SH-SY5Y (cell line): ENCODE results near the gene GGTLC1.

ENCODE experiments used
- GATA2 ChIP-seq: IDR thresholded peaks from 2 replicates; pipeline ENCODE4 v1.6.1; 2011; ENCODE audit warnings: mild to moderate bottlenecking, low read depth, low read length
- GATA3 ChIP-seq: IDR thresholded peaks from 2 replicates; pipeline ENCODE4 v1.6.1; 2011; ENCODE audit warnings: low read depth, mild to moderate bottlenecking, low read length, moderate library complexity

Gene GGTLC1

DNA sequence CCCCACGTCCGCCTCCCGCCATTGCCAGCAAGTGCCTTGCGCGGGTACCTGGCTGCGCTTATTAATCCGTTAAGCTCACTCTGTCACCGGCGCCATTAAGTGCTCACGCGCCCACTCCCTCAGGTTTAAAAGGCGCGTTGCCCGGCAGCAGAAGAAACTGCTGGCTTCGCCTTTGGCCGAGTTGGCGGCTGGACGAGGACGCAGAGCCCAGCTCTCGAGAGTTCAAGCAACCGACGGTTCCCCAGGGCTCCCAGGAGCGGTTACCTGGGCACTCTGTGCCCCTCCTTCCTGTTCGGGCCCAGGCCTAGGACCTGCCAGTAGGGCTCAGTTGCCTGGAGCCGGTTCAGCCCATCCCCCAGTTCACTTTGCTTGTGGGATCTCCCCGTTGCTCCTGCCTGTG lies at the start of gene GGTLC1:
Gene GGTLC1, minus strand, starts transcription at position 219 of the 400 bp plus-strand sequence. CDS start 2,168 bp downstream, outside the sequence.
- no peak for TF ChIP-seq GATA3
- TF ChIP-seq GATA2, result no peak

GRCh38 chr20:24034820-24035219 lies 46.2 kb upstream of the GGTLC1 start:
- TF ChIP-seq GATA3 (no peak), GATA2 (no peak)

GRCh38 chr20:24033565-24033964 lies 45.0 kb upstream of the GGTLC1 start:
- no peak for TF ChIP-seq GATA2
- no peak for TF ChIP-seq GATA3

DNA sequence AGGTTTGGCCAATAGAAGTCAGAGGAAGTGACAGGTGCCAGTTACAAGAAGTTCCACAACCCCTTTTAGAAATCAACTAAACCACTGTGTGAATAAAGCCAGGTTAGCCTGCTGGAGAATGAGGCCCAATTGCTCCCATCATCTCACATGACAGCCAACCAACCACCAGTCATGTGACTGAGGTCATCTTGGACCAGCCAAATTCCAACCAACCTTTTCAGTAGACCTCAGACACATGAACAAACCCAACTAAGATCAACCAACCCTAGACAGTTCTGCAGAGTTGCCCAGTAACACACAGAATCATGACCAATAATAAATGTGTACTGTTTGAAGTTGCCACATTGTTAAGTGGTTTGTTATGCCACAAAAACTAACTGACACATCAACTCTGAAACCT lies 44.6 kb upstream of the GGTLC1 start:
- TF ChIP-seq GATA3 (no peak), GATA2 (no peak)

- TF ChIP-seq GATA3, result no peak
- TF ChIP-seq GATA2, result no peak
Measured at GRCh38 chr20:24032400-24032898, 43.9 kb upstream of the GGTLC1 start.

- no peak for TF ChIP-seq GATA2
- TF ChIP-seq GATA3, result no peak
Measured at GRCh38 chr20:24027229-24027628, 38.6 kb upstream of the GGTLC1 start.

DNA sequence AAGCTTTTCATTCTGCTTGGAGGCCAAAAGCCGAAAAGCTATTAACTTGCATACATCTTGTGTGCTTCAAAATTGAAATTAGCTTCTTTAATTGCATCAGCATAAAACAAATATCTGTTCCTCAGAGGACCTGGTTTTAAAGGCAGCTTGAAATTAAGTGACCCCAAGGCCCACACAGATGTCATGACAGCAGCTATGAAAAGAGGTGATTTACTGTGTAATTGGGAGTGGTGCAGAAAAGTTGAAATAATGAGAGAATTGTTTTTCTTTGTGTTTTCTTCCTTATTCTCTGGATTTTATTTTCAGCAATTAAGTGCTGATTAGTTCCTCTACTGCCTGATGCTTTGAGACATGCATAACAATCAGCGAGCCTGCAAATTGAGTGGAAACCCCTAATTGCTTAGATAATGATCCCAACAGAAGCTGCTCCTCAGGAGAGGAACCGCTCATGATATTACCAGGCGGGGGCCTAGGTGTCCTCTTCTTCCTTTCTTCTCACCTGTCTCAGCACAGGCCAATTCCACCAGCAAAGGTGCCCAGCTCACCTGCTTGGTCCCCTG lies 34.1 kb upstream of the GGTLC1 start:
- TF ChIP-seq GATA3, result no peak
- TF ChIP-seq GATA2, result no peak

DNA sequence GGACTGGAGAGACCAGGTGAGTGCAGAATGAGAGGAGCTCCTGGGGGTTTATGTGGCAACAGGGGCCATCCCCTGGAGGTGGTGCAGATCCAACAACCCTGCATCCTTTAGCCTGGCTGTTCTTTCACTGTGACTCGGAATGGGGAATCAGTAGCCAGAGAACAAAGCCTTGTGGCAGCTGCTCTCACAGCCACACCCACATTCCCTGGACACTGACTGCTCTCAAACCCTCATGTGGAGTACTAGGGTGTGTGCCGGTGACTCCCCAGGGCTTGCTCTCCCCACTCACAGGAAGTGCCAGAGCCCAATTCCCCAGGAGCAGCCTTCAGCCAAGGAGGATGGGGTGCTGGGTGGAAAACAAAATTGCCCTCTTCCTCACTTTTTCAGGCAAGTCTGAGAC lies 30.2 kb upstream of the GGTLC1 start:
- no peak for TF ChIP-seq GATA3
- no peak for TF ChIP-seq GATA2

DNA sequence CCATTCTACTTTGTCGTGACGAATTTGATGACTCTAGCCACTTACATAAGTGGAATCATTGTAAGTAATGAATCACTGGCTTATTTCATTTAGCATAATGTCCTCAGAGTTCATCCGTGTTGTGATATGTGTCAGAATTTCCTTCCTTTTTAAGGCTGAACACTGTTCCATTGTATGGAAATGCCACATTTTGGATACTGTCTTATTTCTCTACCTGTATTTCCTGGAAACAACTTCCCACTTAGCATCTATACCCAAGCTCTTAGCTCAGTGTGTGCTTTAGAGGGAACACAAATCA lies 28.8 kb upstream of the GGTLC1 start:
- TF ChIP-seq GATA2 (no peak), GATA3 (no peak)

DNA sequence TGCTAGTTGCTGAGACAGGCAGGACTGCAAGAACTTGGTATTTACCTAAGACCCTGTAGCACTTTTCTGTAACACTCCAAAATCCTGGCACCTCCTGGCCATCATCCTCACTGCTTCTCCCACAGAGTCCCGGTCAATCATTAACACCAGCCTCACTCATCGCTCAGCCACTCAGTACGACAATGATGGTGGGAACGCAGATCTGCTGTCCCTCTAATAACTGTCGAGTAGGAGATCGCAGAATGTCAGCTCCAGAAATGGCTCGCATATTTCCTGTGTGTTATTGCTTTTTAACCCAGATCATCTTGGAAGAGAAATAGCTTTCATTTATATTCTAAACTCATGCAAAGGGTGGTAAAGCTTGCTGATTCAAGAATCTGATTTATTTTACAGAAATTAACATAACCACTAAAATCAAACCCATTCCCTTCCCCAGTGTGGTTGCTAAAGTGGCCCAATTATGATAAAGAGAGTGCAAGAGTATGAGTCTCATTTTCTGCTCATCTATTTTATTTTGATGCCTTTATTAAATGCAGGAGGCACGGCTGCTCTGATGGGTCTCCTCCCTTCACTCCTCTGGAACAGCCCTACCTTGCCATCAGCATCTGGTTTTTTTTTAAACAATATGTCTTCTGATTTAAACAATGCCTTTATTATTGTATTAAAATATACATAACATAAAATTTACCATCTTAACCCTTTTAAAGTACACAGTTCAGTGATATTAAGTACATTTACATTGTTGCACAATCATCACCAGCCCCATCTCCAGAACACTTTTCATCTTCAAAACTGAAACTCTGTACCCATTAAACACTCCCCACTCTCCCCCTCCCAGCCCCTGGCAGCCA lies 28.3 kb upstream of the GGTLC1 start:
- TF ChIP-seq GATA2 (no peak), GATA3 (no peak)

DNA sequence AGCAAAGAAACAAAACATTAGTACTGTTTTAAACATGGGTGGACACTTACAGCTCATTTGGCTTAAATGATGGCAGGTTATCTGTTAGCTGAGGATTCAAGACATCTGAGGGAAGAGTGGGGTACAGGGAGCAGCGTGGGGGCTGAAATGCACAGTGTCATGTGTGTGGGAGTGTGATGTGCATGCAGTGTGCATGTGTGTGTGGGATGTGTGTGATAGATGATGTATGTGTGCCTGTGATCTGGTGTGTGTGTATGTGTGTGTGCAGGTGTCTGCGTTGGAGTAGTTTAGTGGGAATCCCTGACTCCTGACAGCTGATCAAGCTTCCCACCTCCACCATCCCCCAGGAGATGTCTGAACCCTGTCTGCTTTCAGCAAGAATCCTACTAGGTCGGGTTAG lies 25.4 kb upstream of the GGTLC1 start:
- TF ChIP-seq GATA3 (no peak), GATA2 (no peak)

- TF ChIP-seq GATA2, result no peak
- no peak for TF ChIP-seq GATA3
Measured at GRCh38 chr20:24011282-24011681, 22.7 kb upstream of the GGTLC1 start.

- TF ChIP-seq GATA3 (no peak), GATA2 (no peak)
Measured at GRCh38 chr20:24007758-24008157, 19.2 kb upstream of the GGTLC1 start.

GRCh38 chr20:24007073-24007595 lies 18.6 kb upstream of the GGTLC1 start:
- TF ChIP-seq GATA3 (no peak), GATA2 (no peak)

DNA sequence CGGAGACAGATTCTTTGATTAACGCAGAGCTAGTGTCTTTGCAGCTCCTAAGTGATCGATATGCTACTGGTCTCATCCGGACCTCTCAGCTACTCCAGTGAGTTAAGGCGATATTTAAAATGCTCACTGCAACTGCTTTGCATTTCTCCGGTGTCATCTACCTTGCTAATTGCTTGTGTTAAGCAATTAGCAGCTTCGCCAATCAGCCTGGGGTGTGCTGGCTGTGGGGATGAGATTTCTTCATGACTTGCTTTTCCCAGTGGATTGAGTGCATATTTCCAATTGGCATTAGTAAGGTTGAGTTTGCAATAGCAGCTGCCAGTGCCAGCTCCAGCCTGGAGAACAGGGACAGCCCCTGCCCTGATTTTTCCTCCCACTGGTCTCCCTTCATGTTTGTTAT lies 18.0 kb upstream of the GGTLC1 start:
- TF ChIP-seq GATA3 (no peak), GATA2 (no peak)
